H1 (cell line): ENCODE data around the gene TRNP1. TPM values are rescaled to one million over a fixed set of nuclear protein-coding genes. Genes with fewer than 3 reads are reported as not detected.

ENCODE experiments used
- CBX8 ChIP-seq: fragments of 300-800, 300-1000 bp; sonication (generic); IDR thresholded peaks from 2 replicates; pipeline ENCODE4 v1.7.1; 2016; ENCODE audit warnings: low read depth, low read length, borderline replicate concordance
- CHD7 ChIP-seq: fragments of 300-600 bp; sonication (generic); IDR thresholded peaks from 2 replicates; pipeline ENCODE4 v1.7.1; 2012; ENCODE audit warnings: low read length, moderate library complexity, mild to moderate bottlenecking, inconsistent platforms; ENCODE audit not compliant: insufficient replicate concordance
- CTBP2 ChIP-seq: IDR thresholded peaks from 2 replicates; pipeline ENCODE4 v1.7.0; 2011; ENCODE audit warnings: borderline replicate concordance, mild to moderate bottlenecking, moderate library complexity, mixed read lengths, low read length; ENCODE audit not compliant: insufficient read depth, insufficient read length
- HDAC2 ChIP-seq, 2 experiments: fragments of 300-600 bp in 1 of 2; sonication (generic) in 1 of 2; IDR thresholded peaks; 2 replicates each; pipeline ENCODE4 v1.6.1; 2011 to 2012; ENCODE audit warnings: low read depth in 2 of 2, low read length in 2 of 2, mild to moderate bottlenecking in 2 of 2, moderate library complexity in 2 of 2, borderline replicate concordance in 1 of 2, inconsistent platforms in 1 of 2
- KDM1A ChIP-seq: fragments of 200-600, 300-600 bp; sonication (generic); IDR thresholded peaks from 2 replicates; pipeline ENCODE4 v1.7.1; 2016; ENCODE audit warnings: mild to moderate bottlenecking, low read length, borderline replicate concordance
- KDM4A ChIP-seq: IDR thresholded peaks from one replicate; pipeline ENCODE4 v1.7.1; 2012; ENCODE audit warnings: low read depth, mild to moderate bottlenecking, moderate library complexity, low read length, inconsistent platforms; ENCODE audit not compliant: severe bottlenecking
- RAD21 ChIP-seq, 2 experiments: IDR thresholded peaks in 1 of 2; conservative IDR thresholded peaks in 1 of 2; 2 replicates each; pipeline ENCODE4 v1.6.1; 2011; ENCODE audit warnings: low read depth in 2 of 2, low read length in 2 of 2, improper control_type of control experiment in 1 of 2, inconsistent platforms in 1 of 2, mild to moderate bottlenecking in 1 of 2, moderate library complexity in 1 of 2
- SAP30 ChIP-seq: fragments of 300-600 bp; sonication (generic); IDR thresholded peaks from 2 replicates; pipeline ENCODE4 v1.7.1; 2012; ENCODE audit warnings: low read length, moderate library complexity, mild to moderate bottlenecking, inconsistent platforms; ENCODE audit not compliant: insufficient read depth, insufficient replicate concordance
- SRF ChIP-seq: IDR thresholded peaks from 2 replicates; pipeline ENCODE4 v1.6.1; 2011; ENCODE audit warnings: mild to moderate bottlenecking, low read depth, low read length, moderate library complexity
- TCF12 ChIP-seq: IDR thresholded peaks from 2 replicates; pipeline ENCODE4 v1.6.1; 2011; ENCODE audit warnings: low read depth, mild to moderate bottlenecking, low read length
- TEAD4 ChIP-seq: IDR thresholded peaks from 2 replicates; pipeline ENCODE4 v1.6.1; 2012; ENCODE audit warnings: low read depth, low read length, inconsistent platforms, mixed read lengths
- polyA plus RNA-seq, 7 experiments: library from polyadenylated mRNA; depleted of rRNA in 3 of 7; stranded (reverse) in 5 of 7; unstranded in 2 of 7; fragments of >200 nt in 5 of 7; fragments of 200-250 nt in 2 of 7; gene quantifications; 1 replicate in 5 of 7; 2 replicates in 1 of 7; 4 replicates in 1 of 7; pipeline versions ENCODE4 v1.2.1 to v1.2.3, GENCODE V29; 2011 to 2013; ENCODE audit warnings: missing spikeins in 2 of 7, mixed read lengths in 2 of 7
- total RNA-seq: library from RNA; stranded (reverse); fragmentation: NEBNext Ultra II Directional; extraction: Animal tissue kit (Norgen Biotek cat#: 25700); gene quantifications from 2 replicates; pipeline ENCODE4 v1.2.1, GENCODE V29; 2021

Gene TRNP1
- total and polyA plus RNA-seq, 2 of the 8 experiments (the other 6 are each of a cell fraction or from before 2014, with no cell fraction given): 51.7 to 102 TPM

- TF ChIP-seq CHD7 (no peak), TEAD4 (no peak), CTBP2 (no peak), TCF12 (no peak), RAD21 (IDR thresholded peaks at IDR 0.05 in 1 of 2, conservative IDR thresholded peaks at IDR 0.05 in 1 of 2; ENCODE audit: low read depth in 2 of 2, low read length in 2 of 2) (no peak), HDAC2 (IDR thresholded peaks at IDR 0.05; ENCODE audit: borderline replicate concordance in 1 of 2, low read depth in 2 of 2, low read length in 2 of 2) (no peak), KDM4A (no peak), SRF (no peak), SAP30 (no peak), KDM1A (no peak), CBX8 (no peak)
Observed at GRCh38 chr1:26953374-26953773, 40.1 kb upstream of the TRNP1 start (continued).
